Stimulated activated CD4-positive, alpha-beta T cell treated with anti-CD3 and anti-CD28 coated beads, Interleukin-4, amount 100 ng/mL, for 24 hours (primary cell): ENCODE data around the gene FKBP9.
A peak's percentile ranks its signal among the peaks of the same experiment; 100 is the strongest.

Source experiments
- DNase-seq: peaks from one replicate; pipeline ENCODE4 v3.0.0-alpha.2; 2020

Gene FKBP9

DNA sequence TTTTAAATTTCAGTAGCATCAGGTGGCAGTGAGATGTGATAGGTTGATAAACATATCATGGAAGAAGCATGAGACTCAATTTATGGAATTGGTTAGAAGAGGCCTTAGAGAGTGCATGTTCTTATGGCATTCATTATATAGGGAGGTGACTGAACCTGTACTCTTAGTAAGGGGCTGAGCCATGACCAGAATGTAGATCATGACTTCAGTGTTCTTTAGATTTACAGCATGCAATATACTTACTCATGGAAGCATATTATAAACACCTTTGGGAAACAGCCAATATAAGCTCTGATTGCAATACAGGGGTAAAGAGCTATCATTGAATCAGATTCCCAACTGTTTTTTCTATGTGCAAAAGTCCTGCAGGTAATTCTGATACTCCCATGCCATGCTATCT lies 55.1 kb downstream of the FKBP9 start:
- DNase-seq = no peak

DNA sequence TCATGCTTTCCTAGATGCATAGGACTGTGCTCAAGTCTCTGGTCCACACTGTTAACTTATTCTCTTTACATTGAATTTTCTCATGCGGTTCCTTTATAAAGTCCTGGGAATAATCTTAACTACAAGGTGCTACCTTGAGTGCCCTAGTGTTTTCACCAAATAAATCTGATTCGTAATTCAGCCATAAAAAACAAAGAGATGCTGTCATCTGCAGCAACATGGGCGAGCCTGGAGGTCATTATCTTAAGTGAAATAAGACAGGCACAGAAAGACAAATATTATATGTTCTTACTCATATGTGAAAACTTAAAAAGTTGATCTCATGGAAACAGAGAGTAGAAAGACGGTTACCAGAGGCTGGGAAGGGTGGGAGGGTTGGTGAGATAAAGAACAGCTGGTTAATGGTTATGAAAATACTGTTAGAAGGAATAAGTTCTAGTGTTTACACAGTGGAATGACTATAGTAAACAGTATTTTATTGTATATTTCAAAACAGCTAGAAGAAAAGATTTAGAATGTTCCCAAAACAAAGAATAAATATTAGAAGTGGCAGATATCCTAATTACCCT lies 67.0 kb downstream of the FKBP9 start:
- no peak for DNase-seq

DNA sequence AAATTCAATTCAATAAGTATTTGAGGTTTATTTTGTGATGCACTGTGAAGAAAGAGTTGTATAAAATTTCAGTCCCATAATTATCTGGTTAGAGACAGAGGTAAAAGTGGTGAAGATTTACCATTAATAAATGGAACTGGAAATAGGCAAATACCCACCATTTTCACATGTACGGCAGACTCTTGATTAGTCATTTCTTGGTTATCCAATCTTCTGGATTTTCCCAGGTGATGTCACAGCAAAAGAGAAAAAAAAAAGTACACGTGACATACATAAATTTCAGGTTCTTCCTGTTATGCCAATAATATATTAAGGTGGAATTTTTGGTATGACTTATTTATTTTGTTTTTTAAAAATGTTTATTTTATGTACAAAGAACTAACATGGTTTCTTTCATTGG lies 78.5 kb downstream of the FKBP9 start:
- no peak for DNase-seq

DNA sequence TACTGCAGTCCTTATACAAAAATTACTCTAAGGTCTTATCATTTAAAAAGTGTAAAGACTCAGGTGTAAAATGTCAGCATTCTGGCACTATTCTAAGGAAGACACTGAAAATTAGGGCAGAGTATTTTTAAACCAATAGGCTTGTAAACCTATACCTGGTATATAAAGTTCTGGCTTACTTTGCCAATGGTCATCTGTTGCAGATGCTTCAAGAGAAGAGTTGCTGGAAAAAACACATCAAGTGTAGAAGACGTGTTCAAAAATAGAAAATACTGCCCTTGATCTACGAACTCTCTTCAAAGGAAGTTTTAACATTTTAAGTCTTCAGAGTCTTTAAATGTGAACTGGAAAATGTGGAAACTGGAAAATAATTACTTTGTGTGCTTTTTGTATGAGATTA lies 81.4 kb downstream of the FKBP9 start:
- DNase-seq = no peak

DNA sequence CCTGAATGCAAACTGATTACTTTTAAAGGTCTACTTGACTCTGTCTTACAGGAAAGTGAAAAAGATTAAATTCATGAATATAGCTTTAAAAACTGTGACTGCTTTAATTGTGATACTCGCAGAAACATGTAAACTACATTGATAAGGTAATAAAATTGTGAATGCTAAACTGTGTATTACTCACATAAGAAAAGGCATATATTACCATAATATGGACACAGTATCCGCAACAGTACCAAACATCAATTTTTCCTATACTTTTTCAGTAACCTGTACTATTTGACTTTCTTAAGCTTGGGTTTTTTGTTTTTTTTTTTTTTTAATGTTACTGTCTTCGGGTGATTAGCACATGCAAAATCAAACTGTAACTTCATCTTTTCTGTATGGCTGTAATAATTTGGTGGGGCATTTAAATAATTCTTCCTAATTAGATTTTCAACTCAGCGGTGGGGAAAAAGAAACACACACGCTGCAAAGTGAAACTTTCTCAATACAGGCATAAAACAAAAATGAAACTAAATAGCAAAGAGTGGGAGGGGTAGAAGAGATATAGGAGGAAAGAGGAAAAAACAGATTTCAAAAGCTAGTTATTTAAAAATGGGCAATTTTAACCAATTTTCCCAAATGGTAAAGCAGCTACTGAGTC lies 82.1 kb downstream of the FKBP9 start:
- no peak for DNase-seq

DNA sequence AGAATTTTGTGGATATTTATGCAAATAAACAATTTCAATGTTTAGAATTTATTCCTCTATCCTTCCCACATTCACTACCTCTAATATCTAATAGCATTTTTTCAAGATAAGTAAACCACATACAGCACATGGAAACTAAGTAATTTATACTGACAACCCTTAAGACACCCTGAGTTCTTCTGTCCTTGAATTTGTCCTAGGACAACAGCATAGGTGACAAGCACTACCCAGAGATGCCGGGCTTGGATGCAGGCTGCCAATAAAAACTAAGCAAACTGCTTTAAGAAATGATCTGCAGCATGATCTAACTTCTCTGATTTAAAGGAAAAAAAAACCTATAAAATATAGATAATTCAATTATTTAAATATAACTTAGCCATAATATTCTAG lies 82.7 kb downstream of the FKBP9 start:
- no peak for DNase-seq

DNA sequence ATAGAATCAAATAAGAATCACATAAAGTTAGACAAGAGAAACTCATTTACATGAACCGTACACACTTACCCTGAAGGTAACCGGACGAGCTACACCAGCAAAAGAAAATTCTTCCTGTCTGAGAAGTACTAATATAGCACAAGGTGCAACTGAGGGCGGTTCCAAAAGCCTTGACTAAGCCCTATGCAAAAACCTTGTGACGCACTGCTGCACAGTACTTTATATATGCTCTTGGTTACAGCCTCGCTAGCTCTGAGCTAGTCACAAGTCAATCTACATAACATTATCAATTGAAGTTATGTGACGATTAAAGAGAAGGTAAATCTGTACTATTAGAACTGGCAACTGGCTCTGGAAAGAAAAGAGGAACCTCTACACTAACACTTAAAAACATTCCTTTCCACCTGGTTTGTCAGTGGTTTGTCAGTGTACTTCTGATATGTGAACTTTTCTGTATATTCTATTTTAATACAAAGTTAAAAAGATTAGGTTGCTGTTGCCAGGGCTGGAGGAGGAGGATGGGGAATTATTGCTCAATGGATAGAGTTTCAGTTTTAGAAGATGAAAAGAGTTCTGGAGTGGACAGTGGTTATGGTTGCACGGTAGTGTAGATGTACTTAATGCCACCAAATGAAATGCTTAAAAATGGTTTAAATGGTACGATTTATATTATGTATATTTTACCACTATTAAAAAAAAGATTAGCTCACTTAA lies 83.7 kb downstream of the FKBP9 start:
- DNase-seq = peak; percentile 69

DNA sequence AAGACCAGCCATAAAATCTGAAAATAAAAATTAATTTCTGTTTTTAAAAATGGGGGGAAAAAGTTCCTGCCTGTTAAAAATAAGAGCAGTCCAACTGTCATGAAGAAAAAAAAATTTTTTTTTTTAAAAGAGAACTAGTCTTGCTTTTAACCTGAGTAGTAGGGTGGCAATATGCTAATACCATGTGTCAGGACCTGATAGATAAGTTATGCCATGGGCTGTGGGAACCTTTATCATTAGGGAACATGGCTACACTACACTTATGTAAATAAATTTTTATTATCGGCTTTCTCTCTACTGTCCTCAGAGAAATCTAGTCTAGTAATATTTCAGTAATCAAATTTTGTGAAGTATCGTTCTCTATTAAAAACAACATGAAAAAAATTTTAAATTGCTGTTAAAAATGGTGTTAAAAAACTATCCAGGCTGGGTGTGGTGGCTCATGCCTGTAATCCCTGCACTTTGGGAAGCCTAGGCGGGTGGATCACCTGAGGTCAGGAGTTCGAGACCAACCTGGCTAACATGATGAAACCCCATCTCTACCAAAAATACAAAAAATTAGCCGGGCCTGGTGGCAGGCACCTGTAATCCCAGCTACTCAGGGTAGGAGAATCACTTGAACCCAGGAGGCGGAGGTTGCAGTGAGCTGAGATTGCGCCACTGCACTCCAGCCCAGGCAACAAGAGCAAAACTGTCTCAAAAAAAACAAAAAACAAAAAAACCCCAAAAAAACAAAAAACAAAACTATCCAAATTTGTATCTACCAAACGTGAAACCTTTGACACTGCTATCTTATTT lies 84.6 kb downstream of the FKBP9 start:
- DNase-seq = no peak

DNA sequence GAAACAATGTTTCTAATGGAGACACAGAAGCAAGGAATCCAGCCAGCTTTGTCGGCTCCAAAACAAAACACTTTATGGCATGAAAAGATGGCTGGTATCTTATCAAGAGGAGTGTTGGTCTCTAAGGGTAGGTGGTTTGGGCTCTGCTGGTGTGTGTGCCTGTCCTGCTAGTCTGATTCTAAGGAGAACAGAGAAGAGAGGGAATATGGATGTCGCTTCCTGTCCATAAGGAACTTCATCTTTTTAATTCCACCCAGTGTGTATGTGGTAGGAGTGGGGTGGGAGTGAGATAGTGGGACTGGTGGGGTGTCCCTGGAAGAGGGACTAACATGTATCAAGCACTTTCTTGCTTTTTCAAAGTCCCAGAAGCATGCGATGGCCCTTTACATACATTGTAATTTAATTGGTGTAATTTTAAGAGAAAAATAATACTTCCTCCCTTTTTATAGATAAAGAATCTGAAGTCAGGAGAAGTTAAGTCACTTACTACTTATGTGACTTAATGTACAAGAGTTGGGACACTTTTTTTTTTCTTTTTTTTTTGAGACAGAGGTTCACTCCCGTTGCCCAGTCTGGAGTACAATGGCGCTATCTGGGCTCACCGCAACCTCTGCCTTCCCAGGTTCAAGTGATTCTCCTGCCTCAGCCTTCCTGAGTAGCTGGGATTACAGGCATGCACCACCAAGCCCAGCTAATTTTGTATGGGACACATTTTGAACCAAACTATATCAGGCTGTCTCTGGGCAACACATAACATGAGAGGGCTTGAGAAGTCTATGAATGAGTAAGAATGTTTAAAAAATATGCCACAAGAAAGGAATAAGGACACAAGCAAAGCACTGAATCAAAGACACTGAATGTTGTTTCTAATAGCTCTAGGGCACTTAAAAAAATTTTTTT lies 86.5 kb downstream of the FKBP9 start:
- no peak for DNase-seq

DNA sequence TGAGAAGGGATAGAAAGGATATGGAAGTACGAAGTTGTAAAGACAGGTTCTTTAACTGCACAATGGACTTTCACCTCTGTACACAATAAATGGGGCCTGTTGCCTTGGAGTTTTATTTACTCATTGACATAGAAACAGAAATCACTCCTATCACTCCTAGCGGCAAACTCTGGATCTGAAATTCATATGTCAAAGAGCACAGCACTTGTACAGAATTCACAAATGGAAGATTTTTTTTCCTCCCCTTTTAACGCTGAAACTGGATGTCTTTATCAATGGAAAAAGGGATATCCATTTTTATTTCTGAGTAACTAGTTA lies 87.1 kb downstream of the FKBP9 start:
- DNase-seq = no peak

DNA sequence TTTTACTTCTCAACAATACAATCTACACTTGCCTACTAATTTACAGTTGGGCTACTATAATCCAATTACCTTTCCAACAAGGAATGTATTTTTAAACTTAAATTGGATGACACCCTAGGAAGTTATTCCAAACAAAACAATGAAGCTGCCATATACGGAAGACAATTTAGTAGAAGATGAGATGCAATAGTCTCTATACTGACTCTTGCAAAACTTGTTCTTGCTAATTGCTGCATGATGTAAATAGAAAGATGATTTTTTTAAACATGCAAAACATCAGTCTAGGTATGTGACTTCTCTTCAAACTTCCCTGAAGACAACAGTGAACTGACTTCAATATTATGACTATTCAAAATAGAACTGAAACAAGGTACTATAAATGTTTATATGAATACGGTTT lies 87.7 kb downstream of the FKBP9 start:
- DNase-seq = no peak

DNA sequence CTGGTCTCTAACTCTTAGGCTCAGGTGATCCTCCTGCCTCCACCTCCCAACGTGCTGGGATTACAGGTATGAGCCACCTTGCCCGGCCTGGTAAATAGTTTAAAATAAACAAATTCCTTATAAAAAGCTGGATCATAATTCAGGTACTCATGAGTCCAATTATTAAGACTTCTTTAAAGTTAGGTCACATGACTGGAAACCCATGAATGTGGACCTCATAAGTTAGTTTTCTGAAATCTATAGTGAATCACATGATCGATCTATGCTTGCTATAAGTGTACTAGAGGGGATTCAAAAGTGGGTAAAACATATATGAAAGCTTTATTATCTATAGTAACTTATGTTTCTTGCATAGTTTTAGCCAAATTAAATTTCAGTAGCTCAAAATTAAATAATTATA lies 91.0 kb downstream of the FKBP9 start:
- DNase-seq = no peak

DNA sequence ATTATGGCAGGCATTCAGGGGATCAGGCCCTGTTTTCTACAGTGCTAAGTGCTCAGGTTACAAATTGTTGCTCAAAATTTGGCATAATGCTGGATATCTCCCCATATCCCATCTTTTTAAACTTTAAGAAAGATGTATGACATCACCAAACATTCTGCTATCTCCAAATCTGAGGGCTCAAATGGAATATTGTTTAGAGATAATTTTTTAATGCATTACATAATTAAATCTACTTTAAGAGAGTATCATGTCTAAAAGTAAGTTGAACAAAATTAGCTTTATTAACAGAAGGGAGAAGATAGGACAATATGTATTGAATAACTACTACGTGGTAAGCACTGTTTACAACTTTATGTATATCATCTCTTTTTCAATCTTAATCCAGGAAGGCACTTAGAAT lies 91.5 kb downstream of the FKBP9 start:
- no peak for DNase-seq

DNA sequence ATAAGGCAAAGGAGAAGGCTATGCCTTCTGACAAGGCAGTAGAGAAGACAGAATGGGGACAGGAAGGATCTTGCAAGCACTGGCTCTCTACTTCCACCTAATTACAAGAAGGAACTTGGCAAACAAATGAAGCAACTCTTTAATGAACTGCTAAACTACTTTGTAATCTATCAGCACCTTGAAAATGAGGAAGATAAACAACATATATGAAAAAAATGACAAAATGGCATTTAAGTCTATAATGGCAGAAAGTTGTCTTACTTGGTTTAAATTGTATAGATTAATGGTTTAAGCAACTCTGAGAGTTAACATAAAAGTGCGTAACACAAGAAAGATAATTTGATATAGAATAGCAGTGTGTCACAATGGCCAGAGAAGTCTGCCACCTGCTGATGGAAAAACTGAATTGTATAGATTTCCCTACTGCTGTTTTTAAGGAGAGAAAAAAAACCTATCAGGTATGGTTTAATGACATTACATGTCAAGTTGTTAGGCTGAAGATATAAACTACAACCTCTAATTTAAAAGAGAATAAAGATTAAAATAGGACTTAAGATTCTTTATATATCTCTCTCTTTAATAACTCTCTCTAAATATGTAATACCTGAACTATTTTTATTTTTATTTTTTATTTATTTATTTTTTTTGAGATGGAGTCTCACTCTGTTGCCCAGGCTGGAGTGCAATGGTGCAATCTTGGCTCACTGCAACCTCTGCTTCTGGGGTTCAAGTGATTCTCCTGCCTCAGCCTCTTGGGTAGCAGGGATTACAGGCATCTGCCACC lies 93.5 kb downstream of the FKBP9 start:
- peak; percentile 17 for DNase-seq

DNA sequence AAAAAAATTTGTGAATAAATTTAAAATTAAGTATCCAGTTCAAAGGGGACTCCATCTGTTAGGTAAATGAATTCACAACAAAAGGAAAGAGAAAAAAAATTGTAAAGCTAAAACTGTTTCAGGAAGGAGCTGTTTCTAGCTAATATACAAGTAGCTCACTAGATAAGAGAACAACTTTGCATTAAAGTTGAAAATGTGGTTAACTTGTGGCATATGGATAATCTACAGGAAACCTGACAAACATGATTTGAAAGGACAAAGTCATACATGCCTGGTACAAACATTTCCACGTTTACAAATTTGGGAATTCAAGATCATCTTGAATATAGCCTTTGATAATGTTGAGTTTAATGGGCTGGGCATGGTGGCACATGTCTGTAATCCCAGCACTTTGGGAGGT lies 96.5 kb downstream of the FKBP9 start:
- no peak for DNase-seq

DNA sequence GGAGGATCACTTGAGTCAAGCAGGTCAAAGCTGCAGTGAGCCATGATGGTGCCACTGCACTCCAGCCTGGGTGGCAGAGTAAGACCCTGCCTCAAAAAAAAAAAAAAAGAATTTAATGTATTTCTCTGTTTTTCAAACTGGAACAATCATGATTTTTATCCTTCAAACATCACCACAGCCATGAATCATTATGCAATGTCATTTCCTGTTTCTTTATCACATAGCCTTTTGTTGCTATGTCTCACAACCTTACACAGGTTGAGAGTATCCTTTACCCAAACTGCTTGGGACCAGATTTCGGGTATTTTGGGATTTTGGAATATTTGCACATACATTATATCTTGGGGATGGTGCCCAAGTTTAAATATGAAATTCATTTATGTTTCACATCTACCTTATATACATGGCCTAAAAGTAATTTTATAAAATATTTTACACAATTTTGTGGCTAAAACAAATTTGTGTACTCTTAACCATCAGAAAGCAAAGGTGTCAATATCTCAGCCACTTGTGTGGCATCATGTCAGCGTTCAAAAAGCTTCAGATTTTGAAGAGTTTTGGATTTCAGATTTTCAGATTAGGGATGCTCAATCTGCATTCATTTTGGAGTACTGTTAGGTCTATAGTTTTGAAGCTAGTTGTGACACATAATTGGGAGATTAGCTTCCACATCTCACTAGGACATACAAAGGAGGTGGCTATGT lies 97.2 kb downstream of the FKBP9 start:
- DNase-seq = no peak

DNA sequence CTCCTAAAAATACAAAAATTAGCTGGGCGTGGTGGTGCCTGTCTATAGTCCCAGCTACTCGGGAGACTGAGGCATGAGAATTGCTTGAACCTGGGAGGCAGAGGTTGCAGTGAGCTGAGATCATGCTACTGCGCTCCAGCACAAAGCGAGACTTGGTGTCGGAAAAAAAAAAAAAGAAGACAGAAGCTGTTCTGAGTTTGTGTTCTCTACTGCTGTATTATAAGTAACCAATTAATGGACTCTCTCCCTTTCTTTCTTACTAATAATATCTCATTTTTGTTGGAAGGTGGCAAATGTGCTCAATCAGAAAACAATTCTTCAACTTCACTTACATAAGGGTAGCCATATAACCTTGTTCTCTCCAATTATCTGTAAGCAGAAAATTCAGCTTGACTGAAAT lies 97.9 kb downstream of the FKBP9 start:
- DNase-seq = no peak
